ENCODE measurements around the gene CCDC51.

- TF ChIP-seq CTCF (IDR thresholded peaks at IDR 0.05) (no peak), POLR2A (IDR thresholded peaks at IDR 0.05) (no peak)
Measured at GRCh38 chr3:48433472-48434118, 6.3 kb downstream of the CCDC51 start.
